HEK293T (cell line): Measurements from ENCODE around the gene SLC35B2.

Experiments used
- CTCF ChIA-PET: fragments of 350-600 bp; formaldehyde crosslinking; extraction: SDS; loops from one replicate; lab custom pipeline; 2021; ENCODE audit warnings: antibody characterized with exemption, inconsistent platforms; lab: Yijun Ruan, JAX
- POLR2A ChIA-PET: fragments of 350-600 bp; formaldehyde crosslinking; extraction: SDS; loops from one replicate; lab custom pipeline; 2020; ENCODE audit warnings: antibody characterized with exemption, inconsistent platforms; lab: Yijun Ruan, JAX
- DNase-seq: peaks from one replicate; pipeline ENCODE4 v3.0.0; 2012; ENCODE audit warnings: mixed read lengths; ENCODE audit errors: extremely low spot score
- ARNT ChIP-seq: fragments of 450-650 bp; IDR thresholded peaks from 2 replicates; pipeline ENCODE4 v1.6.1; 2017; ENCODE audit warnings: mild to moderate bottlenecking
- BHLHE40 ChIP-seq: fragments of 450-650 bp; IDR thresholded peaks from 2 replicates; pipeline ENCODE4 v1.6.1; 2016; ENCODE audit warnings: mild to moderate bottlenecking, moderate library complexity, borderline replicate concordance
- CTBP1 ChIP-seq: fragments of 450-650 bp; IDR thresholded peaks from 2 replicates; pipeline ENCODE4 v1.6.1; 2016; ENCODE audit warnings: borderline replicate concordance
- ELF4 ChIP-seq: fragments of 450-650 bp; IDR thresholded peaks from 2 replicates; pipeline ENCODE4 v1.6.1; 2017; ENCODE audit warnings: antibody characterized with exemption
- FOXA1 ChIP-seq: fragments of 450-650 bp; IDR thresholded peaks from 2 replicates; pipeline ENCODE4 v1.6.1; 2016; ENCODE audit warnings: mild to moderate bottlenecking
- FOXK2 ChIP-seq: fragments of 450-650 bp; IDR thresholded peaks from 2 replicates; pipeline ENCODE4 v1.6.1; 2016; ENCODE audit warnings: mild to moderate bottlenecking
- FOXM1 ChIP-seq: fragments of 450-650 bp; IDR thresholded peaks from 2 replicates; pipeline ENCODE4 v1.6.1; 2017; ENCODE audit warnings: mild to moderate bottlenecking, borderline replicate concordance
- HDGF ChIP-seq: fragments of 450-650 bp; IDR thresholded peaks from 2 replicates; pipeline ENCODE4 v1.6.1; 2017; ENCODE audit warnings: antibody characterized with exemption, borderline replicate concordance
- L3MBTL2 ChIP-seq: fragments of 450-650 bp; conservative IDR thresholded peaks from 2 replicates; pipeline ENCODE4 v1.6.1; 2016; ENCODE audit warnings: mild to moderate bottlenecking
- LEF1 ChIP-seq: fragments of 450-650 bp; IDR thresholded peaks from 2 replicates; pipeline ENCODE4 v1.6.1; 2017; ENCODE audit warnings: mild to moderate bottlenecking, borderline replicate concordance
- NFRKB ChIP-seq: fragments of 450-650 bp; IDR thresholded peaks from 2 replicates; pipeline ENCODE4 v1.6.1; 2016; ENCODE audit warnings: mild to moderate bottlenecking, moderate library complexity
- PKNOX1 ChIP-seq: fragments of 450-650 bp; IDR thresholded peaks from 2 replicates; pipeline ENCODE4 v1.6.1; 2016
- SP1 ChIP-seq: fragments of 450-650 bp; IDR thresholded peaks from 2 replicates; pipeline ENCODE4 v1.6.1; 2017
- SUZ12 ChIP-seq: fragments of 450-650 bp; IDR thresholded peaks from 2 replicates; pipeline ENCODE4 v1.6.1; 2016; ENCODE audit warnings: mild to moderate bottlenecking
- TARDBP ChIP-seq: fragments of 450-650 bp; IDR thresholded peaks from 2 replicates; pipeline ENCODE4 v1.6.1; 2016
- ZNF384 ChIP-seq: fragments of 450-650 bp; IDR thresholded peaks from 2 replicates; pipeline ENCODE4 v1.6.1; 2016

The SLC35B2 gene

GRCh38 chr6:44229376-44230033 is 27.8 kb downstream of the SLC35B2 start:
- ChIA-PET CTCF (no interaction called here), POLR2A (interaction anchor here (1.6 kb wide), 1 partner anchor 10 kb away, joined by 4 read pairs; no protein-coding TSS in a partner anchor)
- TF ChIP-seq LEF1 (no peak), ELF4 (no peak), FOXK2 (no peak), CTBP1 (no peak), TARDBP (no peak), L3MBTL2 (no peak), ZNF384 (no peak)
- no peak for DNase-seq

GRCh38 chr6:44228836-44229235 is 28.5 kb downstream of the SLC35B2 start:
- POLR2A ChIA-PET: interaction anchor here (8.0 kb wide), 1 partner anchor 18 kb away, joined by 65 read pairs; the partner anchor contains the start of gene HSP90AB1
- TF ChIP-seq SUZ12 (no peak), FOXK2 (no peak), ELF4 (no peak)
- no peak for DNase-seq
- CTCF ChIA-PET: interaction anchor here (0.6 kb wide), 1 partner anchor 9 kb away, joined by 3 read pairs; no protein-coding TSS in a partner anchor

GRCh38 chr6:44228433-44228832 is 28.9 kb downstream of the SLC35B2 start:
- DNase-seq: no peak
- no peak for TF ChIP-seq L3MBTL2
- no peak for TF ChIP-seq ZNF384
- TF ChIP-seq SUZ12: no peak
- no peak for TF ChIP-seq FOXA1
- TF ChIP-seq TARDBP: no peak
- ChIA-PET CTCF (interaction anchor here (0.6 kb wide), 1 partner anchor 9 kb away, joined by 3 read pairs; no protein-coding TSS in a partner anchor), POLR2A (interaction anchor here (1.6 to 8.0 kb wide), 2 partner anchors 9 to 18 kb away, joined by 4 to 65 read pairs; partner anchors contain the start of gene HSP90AB1)

GRCh38 chr6:44228031-44228430 is 29.3 kb downstream of the SLC35B2 start:
- ChIA-PET CTCF (no interaction called here), POLR2A (interaction anchor here (1.6 to 8.0 kb wide), 2 partner anchors 9 to 18 kb away, joined by 4 to 65 read pairs; partner anchors contain the start of gene HSP90AB1)
- DNase-seq: no peak
- TF ChIP-seq NFRKB: no peak

GRCh38 chr6:44227148-44227793 is 30.1 kb downstream of the SLC35B2 start:
- ChIA-PET CTCF (interaction anchor here (1.2 to 1.8 kb wide), 2 partner anchors 9 to 30 kb away, joined by 3 to 6 read pairs; partner anchors contain the start of gene SLC35B2), POLR2A (interaction anchor here (1.6 to 8.0 kb wide), 2 partner anchors 10 to 19 kb away, joined by 4 to 65 read pairs; partner anchors contain the start of gene HSP90AB1)
- DNase-seq: no peak
- no peak for TF ChIP-seq TARDBP
- no peak for TF ChIP-seq HDGF
- no peak for TF ChIP-seq L3MBTL2
- TF ChIP-seq BHLHE40: no peak
- TF ChIP-seq SUZ12: no peak
- no peak for TF ChIP-seq LEF1
- no peak for TF ChIP-seq SP1
- no peak for TF ChIP-seq FOXM1
- no peak for TF ChIP-seq PKNOX1
- no peak for TF ChIP-seq FOXA1
- no peak for TF ChIP-seq CTBP1
- no peak for TF ChIP-seq NFRKB
- no peak for TF ChIP-seq ARNT
- no peak for TF ChIP-seq ELF4
- TF ChIP-seq ZNF384: no peak
- no peak for TF ChIP-seq FOXK2

GRCh38 chr6:44226368-44227147 is 30.8 kb downstream of the SLC35B2 start:
- no peak for TF ChIP-seq HDGF
- no peak for TF ChIP-seq FOXM1
- no peak for TF ChIP-seq BHLHE40
- TF ChIP-seq ARNT: no peak
- no peak for TF ChIP-seq NFRKB
- TF ChIP-seq FOXA1: no peak
- TF ChIP-seq ZNF384: no peak
- CTCF ChIA-PET: interaction anchor here (1.2 to 1.8 kb wide), 2 partner anchors 9 to 30 kb away, joined by 3 to 6 read pairs; partner anchors contain the start of gene SLC35B2
- DNase-seq: no peak
- POLR2A ChIA-PET: interaction anchor here (1.6 to 8.0 kb wide), 2 partner anchors 11 to 20 kb away, joined by 4 to 65 read pairs; partner anchors contain the start of gene HSP90AB1

GRCh38 chr6:44225579-44226325 is 31.6 kb downstream of the SLC35B2 start:
- TF ChIP-seq LEF1 (no peak), FOXK2 (no peak), PKNOX1 (no peak), BHLHE40 (no peak), FOXM1 (no peak), HDGF (no peak), L3MBTL2 (no peak), FOXA1 (no peak), TARDBP (no peak), ARNT (no peak), SUZ12 (no peak), CTBP1 (no peak), ZNF384 (no peak), NFRKB (no peak)
- no peak for DNase-seq
- ChIA-PET POLR2A (interaction anchor here (1.1 to 8.0 kb wide), 2 partner anchors 9 to 21 kb away, joined by 3 to 65 read pairs; partner anchors contain the start of gene HSP90AB1), CTCF (interaction anchor here (0.9 to 2.6 kb wide), 3 partner anchors 9 to 101 kb away, joined by 3 to 14 read pairs (median 6); no protein-coding TSS in a partner anchor)
